Cardiac muscle cell (in vitro differentiated cells and primary cell): ENCODE measurements around the gene MEIOSIN. TPM values are rescaled to one million over a fixed set of nuclear protein-coding genes. Genes with fewer than 3 reads are reported as not detected.
"Not testable (repeated sequence)": the region's sequence is repeated elsewhere in the genome, so short reads cannot be mapped to it uniquely, and the experiment has no call there.

Experiments used
- DNase-seq, 2 donors: peaks; one replicate each; pipeline versions ENCODE4 v3.0.0 to v3.0.0-alpha.2; 2010 to 2017; ENCODE audit warnings: low read depth in 1 of 2, low spot score in 1 of 2
- H3K27ac ChIP-seq: fragments of 200-600 bp; sonication (generic); 2 replicates; pipeline ENCODE4 v1.5.1; 2016
- H3K27me3 ChIP-seq: fragments of 200-600 bp; sonication (generic); 2 replicates; pipeline ENCODE4 v1.6.0; 2016; ENCODE audit warnings: control low read depth
- H3K36me3 ChIP-seq: fragments of 200-600 bp; sonication (generic); 2 replicates; pipeline ENCODE4 v1.5.1; 2016; ENCODE audit warnings: control low read depth
- H3K4me1 ChIP-seq: fragments of 200-600 bp; sonication (generic); 2 replicates; pipeline ENCODE4 v1.8.1; 2017; ENCODE audit warnings: low read depth, mild to moderate bottlenecking, mixed run types
- H3K4me3 ChIP-seq: fragments of 200-600 bp; sonication (generic); 2 replicates; pipeline ENCODE4 v1.5.1; 2016; ENCODE audit warnings: mild to moderate bottlenecking
- H3K9me3 ChIP-seq: fragments of 200-600 bp; sonication (generic); 2 replicates; pipeline ENCODE4 v1.5.1; 2017; ENCODE audit warnings: low read depth, mild to moderate bottlenecking, control low read depth
- polyA plus RNA-seq: library from polyadenylated mRNA; unstranded; fragments of >200 nt; fragmentation: Nextera tagmentation; extraction: Ambion mirVana; gene quantifications from 2 replicates; pipeline ENCODE4 v1.2.1, GENCODE V29; 2016
- total RNA-seq: library from RNA; depleted of rRNA; stranded (reverse); fragments of >200 nt; gene quantifications from 2 replicates; pipeline ENCODE4 v1.2.3, GENCODE V29; 2016
- TF ChIP-seq, protein P1 (sequence below): IDR thresholded peaks from 2 replicates; pipeline ENCODE4 v1.5.1; 2012; ENCODE audit warnings: low read depth, mild to moderate bottlenecking, low read length

The MEIOSIN gene, protein sequence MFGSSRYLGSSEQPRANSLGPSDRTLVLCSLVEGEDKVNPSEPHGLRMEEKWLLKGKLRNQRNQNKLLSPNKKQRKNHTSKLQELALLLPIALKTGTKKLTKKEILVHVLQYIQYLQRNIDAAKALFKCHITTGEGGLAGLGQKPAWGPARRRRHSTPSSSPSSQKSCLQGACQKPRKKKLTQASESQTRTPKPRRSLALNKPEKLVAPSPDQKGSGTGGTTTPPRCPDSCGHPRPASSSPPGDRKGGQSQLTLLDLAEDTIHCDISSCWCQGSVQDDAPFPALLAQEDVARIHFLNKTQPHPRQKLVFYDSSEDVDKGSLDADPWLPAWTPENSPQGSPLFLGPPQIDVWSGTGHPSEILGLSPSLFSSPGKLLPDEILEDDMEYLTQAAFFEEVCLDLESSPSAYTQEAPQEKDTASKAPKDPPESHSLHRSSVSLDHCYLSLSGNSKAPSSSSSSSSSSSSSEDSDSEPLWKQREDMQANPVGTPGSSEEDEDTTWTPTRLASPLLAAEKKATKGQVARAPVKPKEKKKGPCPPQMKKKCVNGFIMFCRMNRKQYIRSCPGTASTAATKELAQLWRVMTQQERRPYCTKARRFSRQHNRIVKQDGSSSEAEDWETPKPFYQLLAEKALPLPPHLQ
- 0.11 and 0.33 TPM in 2 replicates for total RNA-seq
- 0.07 and 0.18 TPM in 2 replicates for polyA plus RNA-seq

DNA sequence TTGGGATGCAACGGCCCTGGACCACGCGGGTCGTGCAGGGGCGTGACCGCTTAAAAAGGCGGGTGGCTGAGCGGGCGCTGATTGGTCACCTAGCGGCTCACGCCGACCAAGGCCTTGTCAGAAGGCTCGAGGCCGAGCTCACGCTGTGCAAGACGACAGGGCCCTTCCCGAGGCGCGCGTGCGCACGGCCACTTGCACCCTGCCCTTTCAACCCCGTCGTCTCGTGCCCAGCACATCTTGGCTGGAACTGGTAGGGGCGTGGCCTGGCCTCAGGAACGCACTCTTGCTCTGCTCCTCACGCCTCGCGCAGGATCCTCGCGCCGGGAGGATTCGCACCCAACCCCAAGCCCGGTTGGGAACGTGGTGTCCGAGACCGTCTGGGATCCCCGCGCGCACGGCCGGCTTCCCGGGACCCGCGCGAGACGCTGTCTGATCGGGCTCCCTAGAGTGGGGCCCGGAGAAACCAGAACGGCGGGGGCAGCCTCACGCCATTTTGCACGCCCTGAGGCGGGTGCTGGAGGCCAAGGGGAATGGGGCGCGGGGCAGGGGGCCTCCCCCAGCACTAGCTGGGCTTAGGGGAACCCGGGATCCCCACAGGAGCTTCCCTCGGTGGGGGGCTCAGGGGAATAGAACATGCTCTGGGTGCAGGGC is at the start of gene MEIOSIN:
TSS of gene MEIOSIN (plus strand) at position 280 of the 651 bp plus-strand sequence. CDS start 1,938 bp downstream, outside the sequence.
- Histone ChIP-seq H3K27me3 (no peaks in the 10 kb centered on the region), H3K27ac (no peak within 1 kb of the TSS), H3K4me3 (no peak within 1 kb of the TSS), H3K36me3 (no peaks in the 10 kb centered on the region), H3K9me3 (no peaks in the 10 kb centered on the region), H3K4me1 (no peaks in the 10 kb centered on the region)
- no peak for DNase-seq
- TF ChIP-seq, protein P1, sequence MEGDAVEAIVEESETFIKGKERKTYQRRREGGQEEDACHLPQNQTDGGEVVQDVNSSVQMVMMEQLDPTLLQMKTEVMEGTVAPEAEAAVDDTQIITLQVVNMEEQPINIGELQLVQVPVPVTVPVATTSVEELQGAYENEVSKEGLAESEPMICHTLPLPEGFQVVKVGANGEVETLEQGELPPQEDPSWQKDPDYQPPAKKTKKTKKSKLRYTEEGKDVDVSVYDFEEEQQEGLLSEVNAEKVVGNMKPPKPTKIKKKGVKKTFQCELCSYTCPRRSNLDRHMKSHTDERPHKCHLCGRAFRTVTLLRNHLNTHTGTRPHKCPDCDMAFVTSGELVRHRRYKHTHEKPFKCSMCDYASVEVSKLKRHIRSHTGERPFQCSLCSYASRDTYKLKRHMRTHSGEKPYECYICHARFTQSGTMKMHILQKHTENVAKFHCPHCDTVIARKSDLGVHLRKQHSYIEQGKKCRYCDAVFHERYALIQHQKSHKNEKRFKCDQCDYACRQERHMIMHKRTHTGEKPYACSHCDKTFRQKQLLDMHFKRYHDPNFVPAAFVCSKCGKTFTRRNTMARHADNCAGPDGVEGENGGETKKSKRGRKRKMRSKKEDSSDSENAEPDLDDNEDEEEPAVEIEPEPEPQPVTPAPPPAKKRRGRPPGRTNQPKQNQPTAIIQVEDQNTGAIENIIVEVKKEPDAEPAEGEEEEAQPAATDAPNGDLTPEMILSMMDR, result no peak

DNA sequence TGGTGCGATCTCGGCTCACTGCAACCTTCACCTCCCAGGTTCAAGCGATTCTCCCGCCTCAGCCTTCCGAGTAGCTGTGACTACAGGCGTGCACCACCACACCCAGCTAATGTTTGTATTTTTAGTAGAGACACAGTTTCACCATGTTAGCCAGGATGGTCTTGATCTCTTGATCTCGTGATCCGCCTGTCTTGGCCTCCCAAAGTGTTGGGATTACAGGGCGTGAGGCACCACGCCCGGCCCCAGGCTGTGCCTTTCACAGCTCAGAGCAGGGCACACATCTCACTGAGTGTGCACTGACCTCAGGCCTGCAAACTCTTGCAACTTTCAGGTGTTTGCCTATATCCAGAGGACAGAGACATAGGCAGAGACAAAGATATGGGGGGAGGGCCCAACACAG is 48.2 kb upstream of the MEIOSIN start:
- not testable (repeated sequence) for H3K9me3 ChIP-seq, H3K27ac ChIP-seq, DNase-seq, H3K4me1 ChIP-seq, H3K4me3 ChIP-seq, H3K27me3 ChIP-seq
- peaks cover 30% of the 10 kb centered on the region for H3K36me3 ChIP-seq

DNA sequence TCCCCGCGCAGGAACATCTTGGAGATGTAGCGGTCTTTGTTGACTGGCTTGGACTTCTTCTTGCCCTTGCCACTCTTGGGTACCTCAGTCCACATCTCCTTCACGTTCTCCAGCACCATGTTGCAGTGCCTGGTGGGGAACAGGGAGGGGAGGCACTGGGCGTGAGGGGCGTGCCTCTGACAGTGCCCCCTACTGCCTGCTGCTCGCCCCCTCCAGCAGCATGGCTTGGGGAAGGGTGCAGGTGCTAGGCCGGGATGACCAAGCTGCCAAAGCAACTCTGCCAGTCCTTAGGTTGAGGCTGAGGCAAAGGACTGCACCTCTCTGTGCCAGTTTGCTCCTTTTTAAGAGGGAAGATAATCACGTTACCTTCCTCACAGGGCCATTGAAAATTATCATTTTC is 45.6 kb upstream of the MEIOSIN start:
- TF ChIP-seq, protein P1, result no peak
- H3K9me3 ChIP-seq, result no peaks in the 10 kb centered on the region
- H3K4me1 ChIP-seq, result no peaks in the 10 kb centered on the region
- H3K4me3 ChIP-seq, result no peak overlapping the region
- peaks cover 30% of the 10 kb centered on the region for H3K36me3 ChIP-seq
- H3K27ac ChIP-seq, result no peak overlapping the region
- DNase-seq, result no peak
- no peaks in the 10 kb centered on the region for H3K27me3 ChIP-seq

DNA sequence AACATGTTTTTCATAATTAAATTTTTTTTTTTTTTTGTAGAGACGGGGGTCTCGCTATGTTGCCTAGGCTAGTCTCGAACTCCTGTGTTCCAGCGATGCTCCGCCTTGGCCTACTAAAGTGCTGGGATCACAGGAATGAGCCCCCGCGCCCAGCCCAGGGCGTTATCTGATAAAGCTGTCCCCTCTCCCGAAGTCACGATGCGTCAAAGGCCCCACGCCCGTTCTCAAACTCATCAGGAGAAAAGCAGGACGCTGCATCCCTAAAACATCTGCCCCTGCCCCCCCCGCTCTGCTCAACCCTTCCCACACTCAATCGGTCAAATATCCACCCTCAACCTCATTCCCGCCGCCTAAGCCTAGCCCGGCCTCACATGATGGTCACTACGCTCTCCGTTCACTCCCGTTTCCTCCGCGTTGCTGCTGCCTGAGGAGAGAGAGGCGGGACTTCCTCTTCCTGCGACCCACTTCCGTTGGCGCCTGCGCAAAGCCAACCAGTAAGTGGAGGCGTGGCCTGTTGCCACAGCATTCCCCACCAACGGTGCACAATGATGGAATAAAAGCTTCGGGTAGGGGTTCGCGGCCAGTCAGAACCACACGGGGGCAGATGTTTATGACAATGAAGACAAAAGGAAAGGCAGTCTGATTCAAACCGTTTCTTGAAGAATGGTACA is 41.6 kb upstream of the MEIOSIN start, which contains the start of gene SNRPD2:
TSS of gene SNRPD2 (minus strand) at position 438 of the 671 bp plus-strand sequence. CDS start at position 373, 65 bp downstream.
- no peaks in the 10 kb centered on the region for H3K27me3 ChIP-seq
- H3K4me3 ChIP-seq, result peak within 1 kb of the TSS; percentile 53
- peak; percentile 96 to 97 for DNase-seq

DNA sequence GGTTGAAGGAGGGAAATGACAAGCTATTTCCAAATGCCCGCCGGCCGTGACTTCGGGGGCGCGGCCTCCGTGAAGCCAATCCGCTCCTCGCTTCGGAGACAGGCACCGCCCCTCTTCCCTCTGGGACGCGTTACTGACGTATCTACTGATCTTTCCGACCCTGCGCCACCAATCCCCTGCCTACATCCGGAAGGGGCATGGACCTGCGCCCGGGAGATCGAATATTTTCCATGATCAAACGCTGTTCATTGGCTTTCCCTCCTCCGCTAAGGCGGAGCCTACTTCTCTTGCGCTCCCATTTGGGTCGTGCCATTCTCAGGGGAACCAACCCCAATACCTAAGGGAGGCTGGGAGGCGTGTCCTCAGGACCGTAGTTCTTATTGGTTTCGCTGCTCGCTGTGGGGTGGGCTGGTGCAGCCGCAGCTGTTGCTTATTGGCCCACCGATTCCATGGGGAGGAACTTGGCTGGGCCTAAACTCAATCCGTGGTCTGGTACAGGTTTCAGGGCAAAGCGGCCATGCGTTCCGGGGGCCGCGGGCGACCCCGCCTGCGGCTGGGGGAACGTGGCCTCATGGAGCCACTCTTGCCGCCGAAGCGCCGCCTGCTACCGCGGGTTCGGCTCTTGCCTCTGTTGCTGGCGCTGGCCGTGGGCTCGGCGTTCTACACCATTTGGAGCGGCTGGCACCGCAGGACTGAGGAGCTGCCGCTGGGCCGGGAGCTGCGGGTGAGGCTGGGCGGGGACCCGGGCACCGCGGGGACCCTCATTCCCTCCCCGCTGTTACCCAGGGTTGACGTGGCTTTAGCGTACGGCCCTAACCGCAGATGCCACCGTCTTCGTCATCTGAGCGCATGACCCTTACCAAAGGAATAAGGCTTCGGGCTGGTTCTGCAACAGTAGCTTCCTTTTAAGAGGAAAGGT is 40.8 kb upstream of the MEIOSIN start, which contains the start of gene QPCTL:
TSS of gene QPCTL (plus strand) at position 480 of the 919 bp plus-strand sequence. CDS start at position 518, 38 bp downstream.
- H3K27me3 ChIP-seq, result no peaks in the 10 kb centered on the region
- TF ChIP-seq, protein P1, result no peak
- H3K36me3 ChIP-seq, result peaks cover 10% of the 10 kb centered on the region
- peak; percentile 100 for DNase-seq
- H3K9me3 ChIP-seq, result no peaks in the 10 kb centered on the region
- peak within 1 kb of the TSS; percentile 90 for H3K27ac ChIP-seq
- no peaks in the 10 kb centered on the region for H3K4me1 ChIP-seq
- peak within 1 kb of the TSS; percentile 53 for H3K4me3 ChIP-seq

More for the DNA sequence above, 41.6 kb upstream of the MEIOSIN start, which contains the start of gene SNRPD2:
- H3K27ac ChIP-seq, result peak within 1 kb of the TSS; percentile 90
- no peaks in the 10 kb centered on the region for H3K4me1 ChIP-seq
- H3K9me3 ChIP-seq, result no peaks in the 10 kb centered on the region
- TF ChIP-seq, protein P1, result no peak
- peaks cover 17% of the 10 kb centered on the region for H3K36me3 ChIP-seq
